ENCODE measurements around the gene TBC1D7. TPM values are rescaled to one million over a fixed set of nuclear protein-coding genes. Genes with fewer than 3 reads are reported as not detected.
A peak's percentile ranks its signal among the peaks of the same experiment; 100 is the strongest.

Gene TBC1D7
- total RNA-seq, 1 experiment from 2014 or later, result 18.5 TPM

- H3F3A ChIP-seq (ENCODE audit: low read length, unreplicated experiment), result peaks cover 3% of the 10 kb centered on the region
- H4K20me1 ChIP-seq (ENCODE audit: low read length), result no peaks in the 10 kb centered on the region
- H3K4me2 ChIP-seq (ENCODE audit: low read length), result peak overlapping the region; percentile 69
- no peak overlapping the region for H3K9ac ChIP-seq (ENCODE audit: low read length)
- H3K9me3 ChIP-seq (ENCODE audit: low read length), result no peaks in the 10 kb centered on the region
- ChIA-PET CTCF (no interaction called here), POLR2A (ENCODE audit: unreplicated experiment) (no interaction called here)
- H3K9me2 ChIP-seq (replicated peaks; ENCODE audit: low read length), result no peaks in the 10 kb centered on the region
- H3K4me1 ChIP-seq (ENCODE audit: insufficient read depth, low read length), result peaks cover 33% of the 10 kb centered on the region
- 0 out of 2 replicates have a peak overlapping the region, but pooled peaks have one; percentile 28 for H2AFZ ChIP-seq (ENCODE audit: low read length)
- no peaks in the 10 kb centered on the region for H3K27me3 ChIP-seq (ENCODE audit: low read length)
- H3K27ac ChIP-seq (ENCODE audit: low read length), result peak overlapping the region; percentile 62
- intact Hi-C loops (cut with micrococcal nuclease), result no loop called here
- peak overlapping the region; percentile 27; the same call in 1 of the 2 replicates for H3K4me3 ChIP-seq (ENCODE audit: low read length)
- BruUV-seq (replicated peaks), result no TSS peak
- H3K36me3 ChIP-seq (ENCODE audit: low read depth, low read length), result no peaks in the 10 kb centered on the region
- DNase-seq (peak; percentile 95), ATAC-seq (peak; percentile 96)
- no peaks in the 10 kb centered on the region for H3K79me2 ChIP-seq (ENCODE audit: low read length)
- TF ChIP-seq CTCF (conservative IDR thresholded peaks at IDR 0.05; ENCODE audit: low read depth, low read length), result no peak
- no peak for TF ChIP-seq EZH2 (IDR thresholded peaks at IDR 0.05; ENCODE audit: low read length, unreplicated experiment)
- no peak for TF ChIP-seq EZH2phosphoT487 (IDR thresholded peaks at IDR 0.05; ENCODE audit: borderline replicate concordance, low read length)
These were observed 27.0 kb upstream of the TBC1D7 start for GRCh38 chr6:13355043-13355945.

GRCh38 chr6:13354331-13355042, 26.1 kb upstream of the TBC1D7 start:
- no peak overlapping the region for H3K9ac ChIP-seq (ENCODE audit: low read length)
- H3F3A ChIP-seq (ENCODE audit: low read length, unreplicated experiment), result peaks cover 3% of the 10 kb centered on the region
- TF ChIP-seq CTCF (conservative IDR thresholded peaks at IDR 0.05; ENCODE audit: low read depth, low read length) (no peak), EZH2phosphoT487 (IDR thresholded peaks at IDR 0.05; ENCODE audit: borderline replicate concordance, low read length) (no peak), EZH2 (IDR thresholded peaks at IDR 0.05; ENCODE audit: low read length, unreplicated experiment) (no peak)
- no peaks in the 10 kb centered on the region for H3K9me2 ChIP-seq (replicated peaks; ENCODE audit: low read length)
- peak; percentile 66 for DNase-seq
- CTCF ChIA-PET, result interaction anchor here (1.0 kb wide), 1 partner anchor 221 kb away, joined by 3 read pairs; no protein-coding TSS in a partner anchor
- H3K4me3 ChIP-seq (ENCODE audit: low read length), result no peak overlapping the region; the same call in 1 of the 2 replicates
- no peaks in the 10 kb centered on the region for H3K36me3 ChIP-seq (ENCODE audit: low read depth, low read length)
- intact Hi-C loops (cut with micrococcal nuclease), result no loop called here
- BruUV-seq (replicated peaks), result no TSS peak
- peak overlapping the region; percentile 69 for H3K4me2 ChIP-seq (ENCODE audit: low read length)
- H3K9me3 ChIP-seq (ENCODE audit: low read length), result no peaks in the 10 kb centered on the region
- no peaks in the 10 kb centered on the region for H4K20me1 ChIP-seq (ENCODE audit: low read length)
- no peaks in the 10 kb centered on the region for H3K79me2 ChIP-seq (ENCODE audit: low read length)
- H2AFZ ChIP-seq (ENCODE audit: low read length), result no peak overlapping the region
- H3K27me3 ChIP-seq (ENCODE audit: low read length), result no peaks in the 10 kb centered on the region
- POLR2A ChIA-PET (ENCODE audit: unreplicated experiment), result no interaction called here
- peak overlapping the region; percentile 62 for H3K27ac ChIP-seq (ENCODE audit: low read length)
- ATAC-seq, result peak; percentile 58
- H3K4me1 ChIP-seq (ENCODE audit: insufficient read depth, low read length), result peaks cover 33% of the 10 kb centered on the region

Measured in PC-3 (cell line).